HEK293 (cell line): ENCODE data around the gene DIRAS1.

Experiments
- CTCF ChIA-PET: fragments of 350-600 bp; formaldehyde crosslinking; extraction: SDS; loops from one replicate; lab custom pipeline; 2021; ENCODE audit warnings: antibody characterized with exemption; lab: Yijun Ruan, JAX
- POLR2A ChIA-PET: fragments of 300-600 bp; formaldehyde crosslinking; extraction: SDS; loops from one replicate; lab custom pipeline; 2020; ENCODE audit warnings: antibody characterized with exemption, inconsistent platforms; lab: Yijun Ruan, JAX
- H3K27ac ChIP-seq: fragments of 200-500 bp; sonication (Bioruptor generic); 2 replicates; pipeline ENCODE4 v1.5.1; 2014; ENCODE audit warnings: low read depth, low read length, control low read depth, inconsistent platforms; ENCODE audit errors: extremely low read depth
- H3K36me3 ChIP-seq, 2 experiments: fragments of 200-500 bp in 1 of 2; sonication (Bioruptor generic) in 1 of 2; 1 replicate in 1 of 2; 2 replicates in 1 of 2; pipeline ENCODE4 v1.5.1; 2014 to 2017; ENCODE audit warnings: inconsistent platforms in 2 of 2, low read length in 2 of 2; ENCODE audit not compliant: control insufficient read depth in 2 of 2, insufficient read depth in 1 of 2
- H3K4me1 ChIP-seq: fragments of 200-500 bp; sonication (Bioruptor generic); 2 replicates; pipeline ENCODE4 v1.5.1; 2014; ENCODE audit warnings: mild to moderate bottlenecking, low read length, inconsistent platforms; ENCODE audit not compliant: control insufficient read depth, insufficient read depth
- H3K4me3 ChIP-seq: 2 replicates; pipeline ENCODE4 v1.5.1; 2011; ENCODE audit warnings: low read depth, mild to moderate bottlenecking, control low read depth, low read length, moderate library complexity
- H3K9me3 ChIP-seq: fragments of 200-500 bp; sonication (Bioruptor generic); 2 replicates; pipeline ENCODE4 v1.5.1; 2014; ENCODE audit warnings: low read depth, low read length, inconsistent platforms; ENCODE audit not compliant: control insufficient read depth, insufficient read depth
- EGR2 ChIP-seq: fragments of 450-650 bp; formaldehyde crosslinking; IDR thresholded peaks from 2 replicates; pipeline ENCODE4 v1.5.1; 2016; ENCODE audit warnings: low read depth, missing biosample characterization, missing genetic modification characterization
- PRDM4 ChIP-seq: fragments of 450-650 bp; formaldehyde crosslinking; IDR thresholded peaks from 2 replicates; pipeline ENCODE4 v1.5.1; 2017; ENCODE audit warnings: missing biosample characterization, missing genetic modification characterization
- RBAK ChIP-seq: fragments of 450-650 bp; formaldehyde crosslinking; IDR thresholded peaks from 2 replicates; pipeline ENCODE4 v1.5.1; 2016; ENCODE audit warnings: missing biosample characterization, missing genetic modification characterization
- ZFP41 ChIP-seq: fragments of 450-650 bp; formaldehyde crosslinking; IDR thresholded peaks from 2 replicates; pipeline ENCODE4 v1.5.1; 2016; ENCODE audit warnings: missing biosample characterization, missing genetic modification characterization, borderline replicate concordance
- ZIC2 ChIP-seq: fragments of 450-650 bp; formaldehyde crosslinking; IDR thresholded peaks from 2 replicates; pipeline ENCODE4 v1.5.1; 2016; ENCODE audit warnings: missing biosample characterization, missing genetic modification characterization
- ZNF112 ChIP-seq: fragments of 450-650 bp; formaldehyde crosslinking; IDR thresholded peaks from 2 replicates; pipeline ENCODE4 v1.5.0; 2017; ENCODE audit warnings: missing biosample characterization, missing genetic modification characterization
- ZNF175 ChIP-seq: fragments of 450-650 bp; formaldehyde crosslinking; IDR thresholded peaks from 2 replicates; pipeline ENCODE4 v1.5.1; 2016; ENCODE audit warnings: missing biosample characterization, missing genetic modification characterization
- ZNF23 ChIP-seq: fragments of 450-650 bp; formaldehyde crosslinking; IDR thresholded peaks from 2 replicates; pipeline ENCODE4 v1.5.1; 2016; ENCODE audit warnings: missing biosample characterization, missing genetic modification characterization, borderline replicate concordance
- ZNF292 ChIP-seq: fragments of 450-650 bp; formaldehyde crosslinking; IDR thresholded peaks from 2 replicates; pipeline ENCODE4 v1.5.1; 2016; ENCODE audit warnings: low read depth, missing biosample characterization, missing genetic modification characterization, borderline replicate concordance
- ZNF366 ChIP-seq: fragments of 450-650 bp; formaldehyde crosslinking; conservative IDR thresholded peaks from 2 replicates; pipeline ENCODE4 v1.5.1; 2016; ENCODE audit warnings: missing biosample characterization, missing genetic modification characterization
- ZNF37A ChIP-seq: fragments of 450-650 bp; IDR thresholded peaks from 2 replicates; pipeline ENCODE4 v1.5.1; 2018; ENCODE audit warnings: missing biosample characterization, missing genetic modification characterization
- ZNF416 ChIP-seq: fragments of 450-650 bp; formaldehyde crosslinking; IDR thresholded peaks from 2 replicates; pipeline ENCODE4 v1.5.1; 2016; ENCODE audit warnings: missing biosample characterization, missing genetic modification characterization
- ZNF501 ChIP-seq: fragments of 450-650 bp; formaldehyde crosslinking; IDR thresholded peaks from 2 replicates; pipeline ENCODE4 v1.5.1; 2016; ENCODE audit warnings: missing biosample characterization, missing genetic modification characterization
- ZNF513 ChIP-seq: fragments of 450-650 bp; IDR thresholded peaks from 2 replicates; pipeline ENCODE4 v1.5.1; 2018; ENCODE audit warnings: missing biosample characterization, missing genetic modification characterization
- ZNF560 ChIP-seq: fragments of 450-650 bp; formaldehyde crosslinking; IDR thresholded peaks from 2 replicates; pipeline ENCODE4 v1.5.1; 2017; ENCODE audit warnings: missing biosample characterization, missing genetic modification characterization, borderline replicate concordance
- ZNF677 ChIP-seq: fragments of 450-650 bp; IDR thresholded peaks from 2 replicates; pipeline ENCODE4 v1.5.0; 2018; ENCODE audit warnings: missing biosample characterization, mild to moderate bottlenecking, missing genetic modification characterization, moderate library complexity
- TF ChIP-seq, protein P1 (sequence below): fragments of 450-650 bp; formaldehyde crosslinking; IDR thresholded peaks from 2 replicates; pipeline ENCODE4 v1.5.1; 2017; ENCODE audit warnings: missing biosample characterization, mild to moderate bottlenecking, missing genetic modification characterization, moderate library complexity
- TF ChIP-seq, protein P2 (sequence below): fragments of 450-650 bp; formaldehyde crosslinking; IDR thresholded peaks from 2 replicates; pipeline ENCODE4 v1.5.1; 2016; ENCODE audit warnings: missing biosample characterization, missing genetic modification characterization

Gene DIRAS1

GRCh38 chr19:2750808-2751437 lies 29.8 kb upstream of the DIRAS1 start:
- Histone ChIP-seq H3K9me3 (no peaks in the 10 kb centered on the region), H3K4me1 (no peaks in the 10 kb centered on the region), H3K27ac (no peak overlapping the region), H3K36me3 (peaks cover 0 to 30% of the 10 kb centered on the region in 2 experiments; a peak in 2 of 3 replicates), H3K4me3 (no peak overlapping the region)
- ChIA-PET CTCF (interaction anchor here (0.7 to 3.3 kb wide), 4 partner anchors 8 to 108 kb away, joined by 3 to 54 read pairs (median 6); no protein-coding TSS in a partner anchor), POLR2A (no interaction called here)
- TF ChIP-seq ZFP41 (tag by site-specific recombination) (no peak), ZNF23 (tag by site-specific recombination) (no peak)

DNA sequence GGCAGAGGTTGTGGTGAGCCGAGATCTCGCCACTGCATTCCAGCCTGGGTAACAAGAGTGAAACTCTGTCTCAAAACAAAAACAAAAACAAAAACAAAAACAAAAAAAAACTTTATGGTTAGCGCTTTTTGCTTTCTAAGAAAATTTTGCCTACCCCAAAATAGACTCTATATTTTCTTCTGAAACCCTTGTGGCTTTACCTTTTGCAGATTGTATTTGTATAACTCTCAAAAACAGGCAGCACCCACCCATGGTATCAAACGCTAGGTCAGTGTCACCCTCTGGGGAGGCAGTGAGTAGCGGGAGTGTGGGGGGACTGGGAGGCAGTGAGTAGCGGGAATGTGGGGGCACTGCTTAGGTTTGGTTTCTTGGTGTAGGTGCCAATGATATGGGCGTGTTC lies 26.2 kb upstream of the DIRAS1 start:
- no peaks in the 10 kb centered on the region; a peak in 1 of 3 replicates for H3K36me3 ChIP-seq
- H3K4me3 ChIP-seq = no peak overlapping the region
- H3K4me1 ChIP-seq = no peaks in the 10 kb centered on the region
- no peak for TF ChIP-seq RBAK
- 0 out of 2 replicates have a peak, but pooled peaks have one; percentile 26 for TF ChIP-seq EGR2
- H3K9me3 ChIP-seq = no peaks in the 10 kb centered on the region
- no peak overlapping the region for H3K27ac ChIP-seq
- ChIA-PET POLR2A (no interaction called here), CTCF (interaction anchor here (0.7 to 3.3 kb wide), 3 partner anchors 8 to 138 kb away, joined by 6 to 54 read pairs (median 8); no protein-coding TSS in a partner anchor)

DNA sequence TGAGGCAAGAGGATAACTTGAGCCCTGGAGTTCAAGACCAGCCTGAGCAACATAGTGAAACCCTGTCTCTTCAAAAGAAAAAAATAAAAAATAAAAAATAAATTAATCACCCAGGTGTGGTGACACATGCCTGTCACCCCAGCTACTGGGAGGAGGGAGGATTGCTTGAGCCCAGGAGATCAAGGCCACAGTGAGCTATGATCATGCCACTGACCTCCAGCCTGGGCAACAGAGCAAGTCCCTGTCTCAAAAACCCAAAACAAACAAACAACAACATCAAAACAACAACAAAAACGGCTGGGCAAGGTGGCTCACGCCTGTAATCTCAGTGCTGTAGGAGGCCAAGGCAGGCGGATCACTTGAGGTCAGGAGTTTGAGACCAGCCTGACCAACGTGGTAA lies 22.9 kb upstream of the DIRAS1 start:
- Histone ChIP-seq H3K4me1 (no peaks in the 10 kb centered on the region), H3K9me3 (no peaks in the 10 kb centered on the region), H3K36me3 (no peaks in the 10 kb centered on the region), H3K27ac (no peak overlapping the region), H3K4me3 (no peak overlapping the region)
- ChIA-PET CTCF (no interaction called here), POLR2A (no interaction called here)
- no peak for TF ChIP-seq ZNF513 (tag by site-specific recombination)
- TF ChIP-seq ZIC2 (tag by site-specific recombination) = no peak
- no peak for TF ChIP-seq ZNF677 (tag by site-specific recombination)
- TF ChIP-seq ZNF37A = no peak
- TF ChIP-seq, protein P1, sequence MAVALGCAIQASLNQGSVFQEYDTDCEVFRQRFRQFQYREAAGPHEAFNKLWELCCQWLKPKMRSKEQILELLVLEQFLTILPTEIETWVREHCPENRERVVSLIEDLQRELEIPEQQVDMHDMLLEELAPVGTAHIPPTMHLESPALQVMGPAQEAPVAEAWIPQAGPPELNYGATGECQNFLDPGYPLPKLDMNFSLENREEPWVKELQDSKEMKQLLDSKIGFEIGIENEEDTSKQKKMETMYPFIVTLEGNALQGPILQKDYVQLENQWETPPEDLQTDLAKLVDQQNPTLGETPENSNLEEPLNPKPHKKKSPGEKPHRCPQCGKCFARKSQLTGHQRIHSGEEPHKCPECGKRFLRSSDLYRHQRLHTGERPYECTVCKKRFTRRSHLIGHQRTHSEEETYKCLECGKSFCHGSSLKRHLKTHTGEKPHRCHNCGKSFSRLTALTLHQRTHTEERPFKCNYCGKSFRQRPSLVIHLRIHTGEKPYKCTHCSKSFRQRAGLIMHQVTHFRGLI = no peak
- no peak for TF ChIP-seq ZNF292
- TF ChIP-seq ZNF416 (tag by site-specific recombination) = no peak
- TF ChIP-seq ZNF501 (tag by site-specific recombination) = no peak
- TF ChIP-seq ZNF112 (tag by site-specific recombination) = no peak
- TF ChIP-seq ZNF175 (tag by site-specific recombination) = no peak
- TF ChIP-seq ZNF560 = no peak

DNA sequence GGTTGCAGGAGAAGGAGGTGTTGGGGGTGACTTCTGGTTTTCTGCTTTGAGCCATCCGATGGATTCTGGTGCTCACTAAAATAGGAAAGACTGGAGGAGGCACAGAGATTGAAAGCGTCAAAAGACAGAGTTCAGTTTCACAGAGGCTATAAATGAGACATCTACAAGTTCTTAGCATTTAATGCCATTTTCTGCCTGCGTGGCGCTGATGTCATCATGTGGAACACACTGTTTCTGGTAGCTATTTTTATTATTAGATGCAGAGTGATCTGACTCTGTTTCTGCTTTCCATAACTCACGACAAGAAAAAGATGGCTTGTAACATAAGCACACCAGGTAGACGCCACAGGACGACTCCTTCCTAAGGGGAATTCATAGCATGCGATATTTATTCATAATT lies 21.9 kb upstream of the DIRAS1 start:
- no peak overlapping the region for H3K4me3 ChIP-seq
- H3K27ac ChIP-seq = no peak overlapping the region
- no peaks in the 10 kb centered on the region for H3K9me3 ChIP-seq
- POLR2A ChIA-PET = no interaction called here
- H3K4me1 ChIP-seq = no peaks in the 10 kb centered on the region
- H3K36me3 ChIP-seq = no peaks in the 10 kb centered on the region
- CTCF ChIA-PET = no interaction called here
- TF ChIP-seq, protein P2, sequence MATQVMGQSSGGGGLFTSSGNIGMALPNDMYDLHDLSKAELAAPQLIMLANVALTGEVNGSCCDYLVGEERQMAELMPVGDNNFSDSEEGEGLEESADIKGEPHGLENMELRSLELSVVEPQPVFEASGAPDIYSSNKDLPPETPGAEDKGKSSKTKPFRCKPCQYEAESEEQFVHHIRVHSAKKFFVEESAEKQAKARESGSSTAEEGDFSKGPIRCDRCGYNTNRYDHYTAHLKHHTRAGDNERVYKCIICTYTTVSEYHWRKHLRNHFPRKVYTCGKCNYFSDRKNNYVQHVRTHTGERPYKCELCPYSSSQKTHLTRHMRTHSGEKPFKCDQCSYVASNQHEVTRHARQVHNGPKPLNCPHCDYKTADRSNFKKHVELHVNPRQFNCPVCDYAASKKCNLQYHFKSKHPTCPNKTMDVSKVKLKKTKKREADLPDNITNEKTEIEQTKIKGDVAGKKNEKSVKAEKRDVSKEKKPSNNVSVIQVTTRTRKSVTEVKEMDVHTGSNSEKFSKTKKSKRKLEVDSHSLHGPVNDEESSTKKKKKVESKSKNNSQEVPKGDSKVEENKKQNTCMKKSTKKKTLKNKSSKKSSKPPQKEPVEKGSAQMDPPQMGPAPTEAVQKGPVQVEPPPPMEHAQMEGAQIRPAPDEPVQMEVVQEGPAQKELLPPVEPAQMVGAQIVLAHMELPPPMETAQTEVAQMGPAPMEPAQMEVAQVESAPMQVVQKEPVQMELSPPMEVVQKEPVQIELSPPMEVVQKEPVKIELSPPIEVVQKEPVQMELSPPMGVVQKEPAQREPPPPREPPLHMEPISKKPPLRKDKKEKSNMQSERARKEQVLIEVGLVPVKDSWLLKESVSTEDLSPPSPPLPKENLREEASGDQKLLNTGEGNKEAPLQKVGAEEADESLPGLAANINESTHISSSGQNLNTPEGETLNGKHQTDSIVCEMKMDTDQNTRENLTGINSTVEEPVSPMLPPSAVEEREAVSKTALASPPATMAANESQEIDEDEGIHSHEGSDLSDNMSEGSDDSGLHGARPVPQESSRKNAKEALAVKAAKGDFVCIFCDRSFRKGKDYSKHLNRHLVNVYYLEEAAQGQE = no peak
- TF ChIP-seq ZNF366 (tag by site-specific recombination) (no peak), PRDM4 (tag by site-specific recombination) (no peak)
